Thyroid gland (tissue), 4 donors: Measurements from ENCODE around the gene ABHD15.

Experiments
- CTCF ChIP-seq, 6 experiments: fragments of 200-600 bp in 3 of 6; fragments of 450-650 bp in 3 of 6; sonication (generic) in 3 of 6; IDR thresholded peaks; one replicate each; pipeline ENCODE4 v1.5.1; 2016 to 2019; ENCODE audit warnings: antibody characterized with exemption in 6 of 6, mild to moderate bottlenecking in 2 of 6, inconsistent platforms in 1 of 6, moderate library complexity in 1 of 6
- POLR2A ChIP-seq, 2 donors: fragments of 450-650 bp; IDR thresholded peaks; one replicate each; pipeline ENCODE4 v1.6.1; 2017; ENCODE audit warnings: antibody characterized with exemption in 2 of 2, mild to moderate bottlenecking in 2 of 2, moderate library complexity in 1 of 2

- no peak for TF ChIP-seq CTCF (IDR thresholded peaks at IDR 0.05)
- no peak for TF ChIP-seq POLR2A (IDR thresholded peaks at IDR 0.05)
These were observed 15.5 kb upstream of the ABHD15 start for GRCh38 chr17:29582254-29582765.
